Kidney (tissue), 14 donors: ENCODE data around the gene EGFLAM. TPM values are rescaled to one million over a fixed set of nuclear protein-coding genes. Genes with fewer than 3 reads are reported as not detected.

ENCODE experiments used
- DNase-seq, 5 donors: peaks; one replicate each; pipeline ENCODE4 v3.0.0-alpha.2; 2013 to 2020
- FAIRE-seq: peaks from 2 replicates; lab custom pipeline; 2012; peaks lifted over from hg19 to GRCh38; lab: Jason Lieb, UNC
- H3K27ac ChIP-seq, 2 donors: one replicate each; pipeline ENCODE4 v1.7.0; 2013; ENCODE audit warnings: low read depth in 2 of 2, low read length in 2 of 2, inconsistent platforms in 1 of 2
- H3K27me3 ChIP-seq: one replicate; pipeline ENCODE4 v1.7.1; 2013; ENCODE audit warnings: low read length, inconsistent platforms; ENCODE audit not compliant: control insufficient read depth, insufficient read depth
- H3K36me3 ChIP-seq, 3 donors: one replicate each; pipeline versions ENCODE4 v1.7.0 to v1.7.1; 2013; ENCODE audit warnings: low read length in 3 of 3, control low read depth in 1 of 3, inconsistent platforms in 1 of 3; ENCODE audit not compliant: insufficient read depth in 3 of 3, control insufficient read depth in 2 of 3
- H3K4me1 ChIP-seq, 3 donors: one replicate each; pipeline versions ENCODE4 v1.7.0 to v1.7.1; 2013; ENCODE audit warnings: low read length in 3 of 3, inconsistent platforms in 1 of 3, low read depth in 1 of 3; ENCODE audit not compliant: control insufficient read depth in 2 of 3, insufficient read depth in 2 of 3
- H3K4me3 ChIP-seq, 3 donors: one replicate each; pipeline versions ENCODE4 v1.7.0 to v1.8.1; 2013; ENCODE audit warnings: low read length in 3 of 3, control low read depth in 1 of 3, inconsistent platforms in 1 of 3
- H3K9ac ChIP-seq, 3 donors: one replicate each; pipeline versions ENCODE4 v1.7.0 to v1.7.1; 2013; ENCODE audit warnings: low read length in 3 of 3, control low read depth in 1 of 3, inconsistent platforms in 1 of 3
- H3K9me3 ChIP-seq, 3 donors: one replicate each; pipeline versions ENCODE4 v1.7.0 to v1.7.1; 2013; ENCODE audit warnings: low read length in 3 of 3, control low read depth in 1 of 3, inconsistent platforms in 1 of 3; ENCODE audit not compliant: control insufficient read depth in 2 of 3, insufficient read depth in 1 of 3
- CTCF ChIP-seq: IDR thresholded peaks from 3 replicates; pipeline ENCODE4 v1.5.1; 2012; ENCODE audit warnings: mild to moderate bottlenecking, moderate library complexity, borderline replicate concordance; ENCODE audit not compliant: insufficient read depth; ENCODE audit errors: extremely low read depth
- intact Hi-C: fragments of 100-400 bp; cut with DNase I; formaldehyde crosslinking; loops from one replicate; pipeline ENCODE4 v1.11.1; 2022
- polyA plus RNA-seq: library from polyadenylated mRNA; stranded (reverse); fragments of 350-450 nt; fragmentation: Illumina TruSeq; extraction: RNeasy Lipid Tissue Mini Kit (QIAGEN cat#74804); gene quantifications from one replicate; pipeline ENCODE4 v1.2.3, GENCODE V29; 2014; ENCODE audit warnings: low read depth, low replicate concordance; ENCODE audit not compliant: insufficient read depth
- total RNA-seq: library from RNA; stranded (reverse); fragmentation: NEBNext Ultra II Directional; extraction: Animal tissue kit (Norgen Biotek cat#: 25700); gene quantifications from one replicate; pipeline ENCODE4 v1.2.1, GENCODE V29; 2021
- donor health status: control.
- donor health status: control.
- donor health status: control.
- donor health status: control.
- donor health status: control.
- donor health status: DM: yes; HTN: yes; CAD: no.
- donor health status: Normal renal cell carcinoma (clear cell type).

EGFLAM gene
- total and polyA plus RNA-seq, 2 donors from 2014 or later, result 5.1 to 5.9 TPM

- Histone ChIP-seq H3K27me3 (no peaks in the 10 kb centered on the region), H3K9ac (no peak overlapping the region), H3K4me1 (no peaks in the 10 kb centered on the region), H3K4me3 (no peak overlapping the region), H3K27ac (no peak overlapping the region), H3K36me3 (no peaks in the 10 kb centered on the region), H3K9me3 (no peaks in the 10 kb centered on the region)
- FAIRE-seq, result no peak
- TF ChIP-seq CTCF, result no peak
- DNase-seq, result no peak
- intact Hi-C loops, result no loop called here
These were observed 145.7 kb downstream of the EGFLAM start for GRCh38 chr5:38403877-38404635.

GRCh38 chr5:38404667-38405276 lies 146.4 kb downstream of the EGFLAM start:
- no peaks in the 10 kb centered on the region for H3K27me3 ChIP-seq
- intact Hi-C loops, result no loop called here
- DNase-seq (no peak), FAIRE-seq (no peak)
- H3K9me3 ChIP-seq, result no peaks in the 10 kb centered on the region
- no peak overlapping the region for H3K9ac ChIP-seq
- no peak overlapping the region for H3K27ac ChIP-seq
- H3K36me3 ChIP-seq, result no peaks in the 10 kb centered on the region
- TF ChIP-seq CTCF, result peak; percentile 23
- no peak overlapping the region for H3K4me3 ChIP-seq
- no peaks in the 10 kb centered on the region for H3K4me1 ChIP-seq

- H3K4me3 ChIP-seq, result no peak overlapping the region
- intact Hi-C loops, result no loop called here
- H3K27me3 ChIP-seq, result no peaks in the 10 kb centered on the region
- no peak overlapping the region for H3K27ac ChIP-seq
- no peak for DNase-seq
- TF ChIP-seq CTCF, result no peak
- H3K4me1 ChIP-seq, result no peaks in the 10 kb centered on the region
- H3K36me3 ChIP-seq, result no peaks in the 10 kb centered on the region
- H3K9ac ChIP-seq, result no peak overlapping the region
- no peaks in the 10 kb centered on the region for H3K9me3 ChIP-seq
- FAIRE-seq, result no peak
These were observed 150.3 kb downstream of the EGFLAM start for GRCh38 chr5:38408446-38409198.
